ENCODE measurements around the gene MBOAT1. TPM values are rescaled to one million over a fixed set of nuclear protein-coding genes. Genes with fewer than 3 reads are reported as not detected.

Gene MBOAT1
- total RNA-seq, 3 donors from 2014 or later (not counting 1 experiment from before 2014, with no cell fraction given): 3.6 to 7.5 (median 5.2) TPM

DNA sequence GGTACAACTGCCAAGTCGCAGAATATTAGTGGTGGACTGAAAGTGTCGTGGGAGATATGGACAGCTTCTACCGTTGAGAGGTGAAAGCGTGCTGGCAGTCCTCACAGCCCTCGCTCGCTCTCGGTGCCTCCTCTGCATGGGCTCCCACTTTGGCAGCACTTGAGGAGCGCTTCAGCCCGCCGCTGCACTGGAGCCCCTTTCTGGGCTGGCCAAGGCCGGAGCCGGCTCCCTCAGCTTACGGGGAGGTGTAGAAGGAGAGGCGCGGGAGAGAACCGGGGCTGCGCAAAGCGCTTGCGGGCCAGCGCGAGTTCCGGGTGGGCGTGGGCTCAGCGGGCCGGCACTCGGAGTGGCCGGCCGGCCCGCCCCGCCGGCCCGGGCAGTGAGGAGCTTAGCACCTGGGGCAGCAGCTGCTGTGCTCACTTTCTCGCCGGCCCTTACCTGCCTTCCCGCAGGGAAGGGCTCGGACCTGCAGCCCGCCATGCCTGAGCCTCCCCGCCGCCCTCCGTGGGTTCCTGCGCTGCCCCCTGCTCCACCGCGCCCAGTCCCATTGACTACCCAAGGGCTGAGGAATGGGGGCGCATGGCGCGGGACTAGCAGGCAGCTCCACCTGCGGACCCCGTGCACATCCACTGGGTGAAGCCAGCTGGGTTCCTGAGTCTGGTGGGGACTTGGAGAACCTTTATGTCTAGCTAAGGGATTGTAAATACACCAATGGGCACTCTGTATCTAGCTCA, 47.2 kb upstream of the MBOAT1 start:
- Histone ChIP-seq H3K27me3 (ENCODE audit: control insufficient read depth, insufficient read depth, low read length) (peaks cover 6% of the 10 kb centered on the region), H3K4me3 (ENCODE audit: low read length) (no peak overlapping the region), H3K27ac (ENCODE audit: low read length) (no peak overlapping the region), H3K36me3 (ENCODE audit: control insufficient read depth, insufficient read depth, low read length) (no peaks in the 10 kb centered on the region), H3K9me3 (ENCODE audit: control insufficient read depth, insufficient read depth, low read length) (no peaks in the 10 kb centered on the region), H3K4me1 (ENCODE audit: control insufficient read depth, insufficient read depth, low read length) (no peaks in the 10 kb centered on the region)
- no peak for DNase-seq
- Mint-ChIP-seq H3K36me3 (no peaks in the 10 kb centered on the region), H3K27ac (no peak overlapping the region), H3K9me3 (no peaks in the 10 kb centered on the region), H3K4me3 (no peak overlapping the region), H3K27me3 (ENCODE audit: low read depth in 2 of 2) (peaks cover 13 to 14% of the 10 kb centered on the region in 2 donors), H3K4me1 (no peaks in the 10 kb centered on the region)
- intact Hi-C loops (cut with micrococcal nuclease): no loop called here
- no peak for TF ChIP-seq CTCF (IDR thresholded peaks at IDR 0.05)
- 93% methylated on average over 38 of the region's 48 CpGs for WGBS (ENCODE audit: insufficient coverage)
- ATAC-seq: no peak

GRCh38 chr6:20255428-20255827, 43.2 kb upstream of the MBOAT1 start:
- peaks cover 10 to 14% of the 10 kb centered on the region in 2 donors for H3K27me3 Mint-ChIP-seq (ENCODE audit: low read depth in 2 of 2)
- H3K4me1 Mint-ChIP-seq: no peaks in the 10 kb centered on the region
- no peak overlapping the region for H3K27ac Mint-ChIP-seq
- Histone ChIP-seq H3K27ac (ENCODE audit: low read length) (no peak overlapping the region), H3K4me1 (ENCODE audit: control insufficient read depth, insufficient read depth, low read length) (no peaks in the 10 kb centered on the region), H3K27me3 (ENCODE audit: control insufficient read depth, insufficient read depth, low read length) (no peaks in the 10 kb centered on the region), H3K36me3 (ENCODE audit: control insufficient read depth, insufficient read depth, low read length) (no peaks in the 10 kb centered on the region), H3K9me3 (ENCODE audit: control insufficient read depth, insufficient read depth, low read length) (no peaks in the 10 kb centered on the region), H3K4me3 (ENCODE audit: low read length) (no peak overlapping the region)
- no peak for TF ChIP-seq CTCF (IDR thresholded peaks at IDR 0.05)
- ATAC-seq: no peak
- no peaks in the 10 kb centered on the region for H3K9me3 Mint-ChIP-seq
- DNase-seq: no peak
- intact Hi-C loops (cut with micrococcal nuclease): no loop called here
- no peaks in the 10 kb centered on the region for H3K36me3 Mint-ChIP-seq
- H3K4me3 Mint-ChIP-seq: no peak overlapping the region

- Mint-ChIP-seq H3K4me3 (no peak overlapping the region), H3K27me3 (ENCODE audit: low read depth in 2 of 2) (peaks cover 10 to 14% of the 10 kb centered on the region in 2 donors), H3K4me1 (no peaks in the 10 kb centered on the region), H3K36me3 (no peaks in the 10 kb centered on the region), H3K27ac (no peak overlapping the region), H3K9me3 (no peaks in the 10 kb centered on the region)
- DNase-seq: no peak
- Histone ChIP-seq H3K9me3 (ENCODE audit: control insufficient read depth, insufficient read depth, low read length) (no peaks in the 10 kb centered on the region), H3K36me3 (ENCODE audit: control insufficient read depth, insufficient read depth, low read length) (no peaks in the 10 kb centered on the region), H3K4me3 (ENCODE audit: low read length) (no peak overlapping the region), H3K27me3 (ENCODE audit: control insufficient read depth, insufficient read depth, low read length) (no peaks in the 10 kb centered on the region), H3K4me1 (ENCODE audit: control insufficient read depth, insufficient read depth, low read length) (no peaks in the 10 kb centered on the region), H3K27ac (ENCODE audit: low read length) (no peak overlapping the region)
- intact Hi-C loops (cut with micrococcal nuclease): no loop called here
- ATAC-seq: no peak
- TF ChIP-seq CTCF (IDR thresholded peaks at IDR 0.05): no peak
These were observed 42.0 kb upstream of the MBOAT1 start for GRCh38 chr6:20254295-20254694.

GRCh38 chr6:20253021-20253420, 40.8 kb upstream of the MBOAT1 start:
- Histone ChIP-seq H3K36me3 (ENCODE audit: control insufficient read depth, insufficient read depth, low read length) (no peaks in the 10 kb centered on the region), H3K27ac (ENCODE audit: low read length) (no peak overlapping the region), H3K4me1 (ENCODE audit: control insufficient read depth, insufficient read depth, low read length) (no peaks in the 10 kb centered on the region), H3K4me3 (ENCODE audit: low read length) (no peak overlapping the region), H3K9me3 (ENCODE audit: control insufficient read depth, insufficient read depth, low read length) (no peaks in the 10 kb centered on the region), H3K27me3 (ENCODE audit: control insufficient read depth, insufficient read depth, low read length) (no peaks in the 10 kb centered on the region)
- no peak for TF ChIP-seq CTCF (IDR thresholded peaks at IDR 0.05)
- no peak for DNase-seq
- no peaks in the 10 kb centered on the region for H3K4me1 Mint-ChIP-seq
- no peak overlapping the region for H3K27ac Mint-ChIP-seq
- H3K4me3 Mint-ChIP-seq: no peak overlapping the region
- intact Hi-C loops (cut with micrococcal nuclease): no loop called here
- H3K9me3 Mint-ChIP-seq: no peaks in the 10 kb centered on the region
- ATAC-seq: no peak
- WGBS (ENCODE audit: insufficient coverage): 50% methylated on average over 2 of the region's 2 CpGs
- no peaks in the 10 kb centered on the region for H3K36me3 Mint-ChIP-seq
- H3K27me3 Mint-ChIP-seq (ENCODE audit: low read depth in 2 of 2): peaks cover 10 to 14% of the 10 kb centered on the region in 2 donors

Data from natural killer cell (primary cell).